B cell (primary cell): ENCODE results near the gene MYH7. TPM values are rescaled to one million over a fixed set of nuclear protein-coding genes. Genes with fewer than 3 reads are reported as not detected.

Source experiments
- ATAC-seq: fragments of 200-7000 bp; cut with Tn5 transposase; one replicate; pipeline ENCODE4 v1.10.0; 2021; ENCODE audit warnings: low read depth, mild to moderate bottlenecking, moderate number of reproducible peaks, moderate library complexity
- CTCF ChIA-PET: fragments of 350-600 bp; sonication (Branson Sonifier 250); formaldehyde crosslinking; loops from one replicate; lab custom pipeline; 2021; ENCODE audit warnings: antibody characterized with exemption, inconsistent platforms; lab: Charles Lee
- POLR2A ChIA-PET: fragments of 350-600 bp; sonication (Branson Sonifier 250); formaldehyde crosslinking; loops from one replicate; lab custom pipeline; 2021; ENCODE audit warnings: antibody characterized with exemption; lab: Charles Lee
- DNase-seq: peaks from one replicate; pipeline ENCODE4 v3.0.0; 2013
- H2AFZ ChIP-seq: 2 replicates; pipeline ENCODE4 v1.6.1; 2012; ENCODE audit warnings: mild to moderate bottlenecking, low read depth, low read length; ENCODE audit not compliant: insufficient read depth, poor library complexity, severe bottlenecking
- H3K27ac ChIP-seq, 2 donors: 1 replicate in 1 of 2; 2 replicates in 1 of 2; pipeline ENCODE4 v1.5.1; 2012 to 2013; ENCODE audit warnings: low read length in 2 of 2, mild to moderate bottlenecking in 2 of 2, moderate library complexity in 1 of 2
- H3K27me3 ChIP-seq, 4 experiments: fragments of 200-600 bp in 1 of 4; sonication (generic) in 1 of 4; replicated peaks in 1 of 4; 1 replicate in 2 of 4; 2 replicates in 2 of 4; pipeline versions ENCODE4 v1.6.1 to v1.7.0; 2013 to 2016; ENCODE audit warnings: low read length in 3 of 4, mild to moderate bottlenecking in 2 of 4, mixed read lengths in 1 of 4, moderate library complexity in 1 of 4; ENCODE audit not compliant: insufficient read depth in 4 of 4, control insufficient read depth in 3 of 4; ENCODE audit errors: control extremely low read depth in 1 of 4
- H3K36me3 ChIP-seq, 2 experiments: replicated peaks in 1 of 2; 1 replicate in 1 of 2; 2 replicates in 1 of 2; pipeline versions ENCODE4 v1.6.1 to v1.7.1; 2013; ENCODE audit warnings: low read length in 1 of 2; ENCODE audit not compliant: insufficient read depth in 2 of 2, control insufficient read depth in 1 of 2; ENCODE audit errors: control extremely low read depth in 1 of 2, extremely low read depth in 1 of 2
- H3K4me1 ChIP-seq, 2 donors: fragments of 200-600 bp in 1 of 2; sonication (generic) in 1 of 2; 1 replicate in 1 of 2; 2 replicates in 1 of 2; pipeline versions ENCODE4 v1.5.1 to v1.6.1; 2013 to 2017; ENCODE audit warnings: low read length in 2 of 2; ENCODE audit not compliant: control insufficient read depth in 2 of 2, insufficient read depth in 2 of 2
- H3K4me2 ChIP-seq: replicated peaks from 2 replicates; pipeline ENCODE3; 2012; ENCODE audit warnings: mild to moderate bottlenecking, low read depth, low read length; ENCODE audit not compliant: poor library complexity, severe bottlenecking
- H3K4me3 ChIP-seq, 5 experiments: fragments of 200-600 bp in 1 of 5; sonication (generic) in 1 of 5; 1 replicate in 3 of 5; 2 replicates in 2 of 5; pipeline versions ENCODE4 v1.5.1 to v1.7.0; 2011 to 2016; ENCODE audit warnings: low read length in 4 of 5, mild to moderate bottlenecking in 4 of 5, low read depth in 2 of 5, control low read depth in 1 of 5, moderate library complexity in 1 of 5; ENCODE audit not compliant: insufficient read depth in 1 of 5; ENCODE audit errors: control extremely low read depth in 1 of 5, extremely low read depth in 1 of 5
- H3K79me2 ChIP-seq: fragments of 200-600 bp; sonication (generic); one replicate; pipeline ENCODE4 v1.6.0; 2016; ENCODE audit warnings: low read length; ENCODE audit not compliant: control insufficient read depth, insufficient read depth
- H3K9ac ChIP-seq: fragments of 200-600 bp; sonication (generic); 2 replicates; pipeline ENCODE4 v1.6.1; 2017; ENCODE audit warnings: mild to moderate bottlenecking, low read length, moderate library complexity
- H3K9me3 ChIP-seq, 3 donors: one replicate each; pipeline versions ENCODE4 v1.6.1 to v1.7.1; 2013; ENCODE audit warnings: low read length in 2 of 3; ENCODE audit not compliant: control insufficient read depth in 2 of 3, insufficient read depth in 1 of 3; ENCODE audit errors: control extremely low read depth in 1 of 3
- H4K20me1 ChIP-seq: 2 replicates; pipeline ENCODE4 v1.6.0; 2012; ENCODE audit warnings: mild to moderate bottlenecking, low read length; ENCODE audit not compliant: insufficient read depth, control insufficient read depth, poor library complexity, severe bottlenecking
- H3K27ac Mint-ChIP-seq: one replicate; pipeline ENCODE4 v1.8.0; 2021; ENCODE audit warnings: mixed read lengths
- H3K27me3 Mint-ChIP-seq: one replicate; pipeline ENCODE4 v1.8.0; 2021; ENCODE audit warnings: mixed read lengths
- H3K4me1 Mint-ChIP-seq: one replicate; pipeline ENCODE4 v1.8.0; 2021; ENCODE audit warnings: mixed read lengths
- H3K4me3 Mint-ChIP-seq: one replicate; pipeline ENCODE4 v1.8.0; 2021; ENCODE audit warnings: mixed read lengths
- H3K9me3 Mint-ChIP-seq: one replicate; pipeline ENCODE4 v1.8.0; 2022; ENCODE audit warnings: mixed read lengths; ENCODE audit not compliant: insufficient read depth
- CTCF ChIP-seq: fragments of 200-600 bp; IDR thresholded peaks from one replicate; pipeline ENCODE4 v1.8.0; 2022; ENCODE audit warnings: antibody characterized with exemption, mild to moderate bottlenecking
- EZH2 ChIP-seq: IDR thresholded peaks from 2 replicates; pipeline ENCODE4 v1.6.1; 2012; ENCODE audit warnings: borderline replicate concordance, low read depth, mild to moderate bottlenecking, moderate library complexity, low read length; ENCODE audit not compliant: insufficient read depth, poor library complexity, severe bottlenecking
- WGBS: methylation state at CpG from one replicate; pipeline ENCODE4 v1.1.5; 2013; ENCODE audit warnings: missing lambda C conversion rate; ENCODE audit not compliant: insufficient coverage; 5-methylcytosine and 5-hydroxymethylcytosine counted together
- intact Hi-C: fragments of 100-400 bp; cut with micrococcal nuclease; formaldehyde crosslinking; loops from one replicate; pipeline ENCODE4 v1.10.0; 2022
- polyA plus RNA-seq: library from polyadenylated mRNA; depleted of rRNA; stranded (reverse); fragments of >200 nt; gene quantifications from 2 replicates; pipeline ENCODE4 v1.2.3, GENCODE V29; 2012
- total RNA-seq, 2 donors: library from RNA; stranded (reverse); fragments of 120-200 nt in 1 of 2; gene quantifications; 1 replicate in 1 of 2; 2 replicates in 1 of 2; pipeline versions ENCODE4 v1.2.3 to v1.2.4, GENCODE V29; 2013 to 2022

The MYH7 gene
- total and polyA plus RNA-seq, 2 donors (not counting 1 experiment from before 2014, with no cell fraction given), result not detected

DNA sequence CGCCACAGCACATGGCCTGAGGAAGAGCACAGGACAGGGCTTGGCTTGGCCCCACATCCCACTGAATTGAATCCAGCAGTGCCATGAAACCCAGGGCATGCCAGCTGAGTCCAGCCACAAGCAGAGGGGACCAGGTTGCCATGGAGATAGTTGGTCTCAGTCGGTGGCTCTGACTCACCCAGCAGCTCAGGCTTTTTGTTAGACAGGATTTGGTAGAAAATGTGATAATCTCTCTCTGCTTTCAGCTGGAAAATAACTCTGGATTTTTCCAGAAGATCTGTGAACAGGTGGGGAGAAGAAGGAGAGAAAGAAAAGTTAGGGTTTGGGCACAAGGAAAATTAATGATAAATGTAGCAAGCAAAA lies 4.8 kb downstream of the MYH7 start:
- CTCF ChIA-PET, result interaction anchor here (0.7 kb wide), 1 partner anchor 47 kb away, joined by 3 read pairs; no protein-coding TSS in a partner anchor
- H3K4me2 ChIP-seq, result no peak overlapping the region
- H3K79me2 ChIP-seq, result no peaks in the 10 kb centered on the region
- no peaks in the 10 kb centered on the region for H4K20me1 ChIP-seq
- no peaks in the 10 kb centered on the region for H3K9me3 ChIP-seq
- DNase-seq, result no peak
- intact Hi-C loops, result no loop called here
- Mint-ChIP-seq H3K27ac (no peak overlapping the region), H3K9me3 (no peaks in the 10 kb centered on the region), H3K4me3 (no peak overlapping the region), H3K27me3 (peaks cover 34% of the 10 kb centered on the region), H3K4me1 (no peaks in the 10 kb centered on the region)
- TF ChIP-seq CTCF (no peak), EZH2 (no peak)
- no peak overlapping the region for H3K4me3 ChIP-seq
- POLR2A ChIA-PET, result no interaction called here
- H3K27ac ChIP-seq, result no peak overlapping the region
- ATAC-seq, result no peak
- H2AFZ ChIP-seq, result no peak overlapping the region
- H3K27me3 ChIP-seq, result peaks cover 0 to 2% (median 0%) of the 10 kb centered on the region in 4 experiments
- no peaks in the 10 kb centered on the region for H3K4me1 ChIP-seq
- H3K9ac ChIP-seq, result no peak overlapping the region
- no peaks in the 10 kb centered on the region for H3K36me3 ChIP-seq
- 66% methylated on average over 2 of the region's 2 CpGs for WGBS

DNA sequence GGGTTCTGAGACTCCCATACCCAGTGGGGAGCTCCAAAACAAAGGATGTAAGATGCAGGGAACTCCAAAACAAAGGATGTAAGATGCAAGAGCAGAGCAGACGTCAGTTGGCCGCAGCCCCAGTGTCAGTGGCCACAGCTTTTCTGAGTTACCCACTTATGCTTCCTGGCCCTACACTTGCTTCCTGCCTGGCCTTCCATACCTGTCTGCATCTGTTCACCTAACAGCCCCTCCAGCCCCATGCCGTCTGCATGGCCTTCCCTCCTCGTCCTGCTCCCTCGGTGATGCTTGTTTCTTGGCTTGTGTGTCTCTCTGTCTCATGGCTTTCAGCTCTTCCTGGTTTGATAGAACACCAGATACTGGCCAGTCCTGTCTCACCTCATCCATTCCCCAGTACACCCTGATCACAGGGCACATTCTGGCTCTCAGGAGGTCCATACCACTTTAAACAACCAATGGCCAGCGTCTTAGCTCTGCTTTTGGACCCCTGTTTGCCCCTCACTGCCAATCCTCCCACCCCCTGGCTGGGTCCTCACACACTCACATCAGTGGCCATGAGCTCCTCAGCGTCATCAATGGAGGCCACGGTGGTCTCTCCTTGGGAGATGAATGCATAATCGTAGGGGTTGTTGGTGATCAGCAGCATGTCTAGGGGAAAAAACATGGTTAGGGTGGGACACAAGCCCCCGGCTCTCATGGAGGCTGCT lies 5.3 kb downstream of the MYH7 start:
- intact Hi-C loops, result no loop called here
- H3K27me3 ChIP-seq, result peaks cover 0 to under 1% (median 0%) of the 10 kb centered on the region in 4 experiments
- POLR2A ChIA-PET, result no interaction called here
- H3K9ac ChIP-seq, result no peak overlapping the region
- no peak overlapping the region for H3K27ac ChIP-seq
- no peak overlapping the region for H3K4me3 ChIP-seq
- Mint-ChIP-seq H3K9me3 (no peaks in the 10 kb centered on the region), H3K4me1 (no peaks in the 10 kb centered on the region), H3K4me3 (no peak overlapping the region), H3K27ac (no peak overlapping the region), H3K27me3 (peaks cover 33% of the 10 kb centered on the region)
- ATAC-seq, result no peak
- no peaks in the 10 kb centered on the region for H3K4me1 ChIP-seq
- 89% methylated on average over 8 of the region's 10 CpGs for WGBS
- no peaks in the 10 kb centered on the region for H3K9me3 ChIP-seq
- no peak for DNase-seq
- no peak overlapping the region for H2AFZ ChIP-seq
- no peak overlapping the region for H3K4me2 ChIP-seq
- CTCF ChIA-PET, result interaction anchor here (0.7 kb wide), 1 partner anchor 46 kb away, joined by 3 read pairs; no protein-coding TSS in a partner anchor
- no peaks in the 10 kb centered on the region for H3K79me2 ChIP-seq
- no peaks in the 10 kb centered on the region for H3K36me3 ChIP-seq
- no peaks in the 10 kb centered on the region for H4K20me1 ChIP-seq
- TF ChIP-seq EZH2 (no peak), CTCF (no peak)
